IMR-90 (cell line): Measurements from ENCODE around the gene EPHB1. TPM values are rescaled to one million over a fixed set of nuclear protein-coding genes. Genes with fewer than 3 reads are reported as not detected.

Experiments
- ATAC-seq: fragments of 200-7000 bp; cut with Tn5 transposase; 2 replicates; pipeline ENCODE4 v1.9.1; 2020; ENCODE audit warnings: low read depth, mild to moderate bottlenecking, moderate library complexity
- BruUV-seq: library from RNA; stranded (reverse); fragments of 400-500 nt; replicated peaks from 2 replicates; lab custom pipeline; 2021; lab: Mats Ljungman, UMichigan
- CTCF ChIA-PET: fragments of 300-600 bp; formaldehyde crosslinking; extraction: SDS; loops from one replicate; lab custom pipeline; 2021; ENCODE audit warnings: antibody characterized with exemption; lab: Yijun Ruan, JAX
- POLR2A ChIA-PET: fragments of 300-600 bp; sonication (Branson Sonifier 250); formaldehyde crosslinking; loops from one replicate; lab custom pipeline; 2022; ENCODE audit warnings: antibody characterized with exemption; ENCODE audit not compliant: unreplicated experiment; lab: Charles Lee
- DNase-seq: peaks from one replicate; pipeline ENCODE4 v3.0.0; 2013
- H2AFZ ChIP-seq: replicated peaks from 2 replicates; pipeline ENCODE3; 2013; ENCODE audit warnings: low read length, mild to moderate bottlenecking; ENCODE audit not compliant: poor library complexity
- H2AK5ac ChIP-seq: 2 replicates; pipeline ENCODE4 v1.6.1; 2013; ENCODE audit warnings: low read depth, low read length, inconsistent platforms
- H2AK9ac ChIP-seq: replicated peaks from 2 replicates; pipeline ENCODE3; 2013; ENCODE audit warnings: mild to moderate bottlenecking, low read depth, low read length, moderate library complexity; ENCODE audit not compliant: poor library complexity
- H2BK120ac ChIP-seq: 2 replicates; pipeline ENCODE4 v1.6.1; 2013; ENCODE audit warnings: low read depth, low read length, inconsistent platforms
- H2BK15ac ChIP-seq: 3 replicates; pipeline ENCODE4 v1.6.1; 2013; ENCODE audit warnings: low read depth, low read length, inconsistent platforms
- H2BK20ac ChIP-seq: 2 replicates; pipeline ENCODE4 v1.6.1; 2013; ENCODE audit warnings: low read depth, mild to moderate bottlenecking, inconsistent platforms, low read length, moderate library complexity
- H2BK5ac ChIP-seq: 2 replicates; pipeline ENCODE4 v1.6.1; 2013; ENCODE audit warnings: mild to moderate bottlenecking, low read depth, low read length, inconsistent platforms; ENCODE audit not compliant: poor library complexity, severe bottlenecking
- H3K14ac ChIP-seq: replicated peaks from 2 replicates; pipeline ENCODE4 v1.6.1; 2013; ENCODE audit warnings: low read depth, low read length, inconsistent platforms
- H3K18ac ChIP-seq: 2 replicates; pipeline ENCODE4 v1.6.1; 2013; ENCODE audit warnings: low read depth, low read length, control low read depth
- H3K23ac ChIP-seq: 2 replicates; pipeline ENCODE4 v1.6.1; 2013; ENCODE audit warnings: low read depth, low read length, inconsistent platforms
- H3K27ac ChIP-seq: 2 replicates; pipeline ENCODE4 v1.5.1; 2013; ENCODE audit warnings: mild to moderate bottlenecking, control low read depth, low read length; ENCODE audit not compliant: insufficient read depth
- H3K27me3 ChIP-seq: 2 replicates; pipeline ENCODE4 v1.6.1; 2013; ENCODE audit warnings: low read length; ENCODE audit not compliant: control insufficient read depth, insufficient read depth
- H3K36me3 ChIP-seq: 2 replicates; pipeline ENCODE4 v1.6.1; 2013; ENCODE audit warnings: low read length, mixed read lengths; ENCODE audit not compliant: control insufficient read depth, insufficient read depth
- H3K4ac ChIP-seq: 2 replicates; pipeline ENCODE4 v1.6.1; 2013; ENCODE audit warnings: low read depth, low read length, inconsistent platforms
- H3K4me1 ChIP-seq: 2 replicates; pipeline ENCODE4 v1.6.1; 2013; ENCODE audit warnings: low read length, mixed read lengths; ENCODE audit not compliant: control insufficient read depth, insufficient read depth
- H3K4me2 ChIP-seq: 2 replicates; pipeline ENCODE4 v1.6.1; 2013; ENCODE audit warnings: low read depth, mild to moderate bottlenecking, control low read depth, low read length, moderate library complexity
- H3K4me3 ChIP-seq: 2 replicates; pipeline ENCODE4 v1.5.1; 2013; ENCODE audit warnings: low read depth, mild to moderate bottlenecking, control low read depth, low read length, moderate library complexity; ENCODE audit not compliant: insufficient read depth
- H3K56ac ChIP-seq: 2 replicates; pipeline ENCODE4 v1.6.1; 2013; ENCODE audit warnings: low read length, inconsistent platforms; ENCODE audit not compliant: insufficient read depth; ENCODE audit errors: extremely low read depth
- H3K79me1 ChIP-seq, 2 experiments: 2 replicates each; pipeline ENCODE4 v1.6.1; 2013; ENCODE audit warnings: low read length in 2 of 2, inconsistent platforms in 1 of 2, low read depth in 1 of 2
- H3K9ac ChIP-seq: 2 replicates; pipeline ENCODE4 v1.6.1; 2013; ENCODE audit warnings: low read depth, low read length, control low read depth
- H3K9me1 ChIP-seq: 2 replicates; pipeline ENCODE4 v1.6.1; 2013; ENCODE audit warnings: low read length, inconsistent platforms; ENCODE audit not compliant: insufficient read depth
- H3K9me3 ChIP-seq: 2 replicates; pipeline ENCODE4 v1.6.1; 2013; ENCODE audit warnings: low read length; ENCODE audit not compliant: control insufficient read depth, insufficient read depth
- H4K20me1 ChIP-seq: 2 replicates; pipeline ENCODE4 v1.6.1; 2013; ENCODE audit warnings: low read length, inconsistent platforms; ENCODE audit not compliant: insufficient read depth
- H4K5ac ChIP-seq: 2 replicates; pipeline ENCODE4 v1.6.1; 2013; ENCODE audit warnings: mild to moderate bottlenecking, low read depth, low read length, control low read depth
- H4K8ac ChIP-seq, 2 experiments: 2 replicates each; pipeline ENCODE4 v1.6.1; 2013; ENCODE audit warnings: low read depth in 2 of 2, low read length in 2 of 2, control low read depth in 1 of 2, inconsistent platforms in 1 of 2
- H4K91ac ChIP-seq: 2 replicates; pipeline ENCODE4 v1.6.1; 2013; ENCODE audit warnings: low read depth, low read length, inconsistent platforms; ENCODE audit not compliant: insufficient read depth
- BHLHE40 ChIP-seq: fragments of 150-350 bp; IDR thresholded peaks from 2 replicates; pipeline ENCODE4 v1.6.1; 2016; ENCODE audit warnings: mild to moderate bottlenecking, low read depth, low read length
- CHD1 ChIP-seq: IDR thresholded peaks from 2 replicates; pipeline ENCODE4 v1.6.1; 2012; ENCODE audit warnings: low read depth, low read length, improper control_type of control experiment
- FOS ChIP-seq: fragments of 150-350 bp; IDR thresholded peaks from 2 replicates; pipeline ENCODE4 v1.6.1; 2016; ENCODE audit warnings: low read depth, low read length
- MAFK ChIP-seq: IDR thresholded peaks from 2 replicates; pipeline ENCODE4 v1.6.1; 2012; ENCODE audit warnings: low read depth, low read length, improper control_type of control experiment
- POLR2A ChIP-seq: IDR thresholded peaks from 2 replicates; pipeline ENCODE4 v1.6.1; 2012; ENCODE audit warnings: mild to moderate bottlenecking, low read depth, low read length
- RAD21 ChIP-seq: IDR thresholded peaks from 2 replicates; pipeline ENCODE4 v1.6.1; 2012; ENCODE audit warnings: low read length, improper control_type of control experiment
- RFX5 ChIP-seq: IDR thresholded peaks from 2 replicates; pipeline ENCODE4 v1.8.0; 2012; ENCODE audit warnings: low read depth, mild to moderate bottlenecking, low read length, moderate library complexity
- SMC3 ChIP-seq: fragments of 150-350 bp; IDR thresholded peaks from 2 replicates; pipeline ENCODE4 v1.6.1; 2016; ENCODE audit warnings: low read depth, mild to moderate bottlenecking, antibody characterized with exemption, low read length, moderate library complexity
- WGBS, 2 experiments: methylation state at CpG; one replicate each; pipeline versions ENCODE4 v1.1.5 to v1.1.7; 2013; ENCODE audit warnings: missing lambda C conversion rate in 2 of 2; ENCODE audit not compliant: insufficient read length in 1 of 2; ENCODE audit errors: extremely low coverage in 2 of 2; 5-methylcytosine and 5-hydroxymethylcytosine counted together
- dilution Hi-C: fragments of 300-500 bp; cut with HindIII; formaldehyde crosslinking; loops from one replicate; pipeline ENCODE4 v1.14.3; 2018; ENCODE audit warnings: low sequenced_read_pairs; ENCODE audit not compliant: unreplicated experiment
- in situ Hi-C: fragments of 300-500 bp; cut with MboI; formaldehyde crosslinking; loops from 3 replicates; pipeline ENCODE4 v1.14.3; 2019; ENCODE audit warnings: low sequenced_read_pairs, inconsistent platforms, mixed read lengths
- intact Hi-C: fragments of 100-400 bp; cut with micrococcal nuclease; formaldehyde crosslinking; loops from 2 replicates; pipeline ENCODE4 v1.10.0; 2022
- polyA plus RNA-seq, 3 experiments: library from polyadenylated mRNA; depleted of rRNA; stranded (reverse); fragments of >200 nt; gene quantifications; 2 replicates each; pipeline ENCODE4 v1.2.3, GENCODE V29; 2012; ENCODE audit warnings: low replicate concordance in 1 of 3
- total RNA-seq: library from RNA; depleted of rRNA; stranded (reverse); fragments of >200 nt; gene quantifications from 2 replicates; pipeline ENCODE4 v1.2.3, GENCODE V29; 2012

The EPHB1 gene
- total and polyA plus RNA-seq, 2 of the 4 experiments (the other 2 are of a cell fraction), result 0.17 to 0.36 TPM

DNA sequence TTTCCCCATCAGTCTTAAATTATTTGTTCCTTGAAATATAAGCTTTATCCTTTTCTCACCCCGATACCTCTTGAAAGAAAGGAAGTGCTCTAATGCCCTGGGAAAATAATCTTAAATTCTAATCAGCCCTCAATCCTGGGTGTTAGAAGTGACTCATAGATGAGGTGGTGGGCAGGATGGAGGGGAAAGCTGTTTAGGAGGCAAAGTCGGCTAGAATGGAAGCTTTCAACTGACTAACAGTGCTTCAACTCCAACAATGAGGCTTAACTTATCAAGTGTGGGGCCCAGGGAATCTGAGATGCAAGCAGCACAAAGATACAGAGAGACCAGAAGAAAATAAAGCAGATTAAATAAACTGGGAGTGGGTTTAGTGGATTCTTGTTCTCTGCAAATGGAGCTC, 175.8 kb downstream of the EPHB1 start:
- in situ Hi-C loops, result loop anchor here (25.0 kb wide), 1 partner anchor 91 kb away; no protein-coding TSS in a partner anchor
- Histone ChIP-seq H4K91ac (no peak overlapping the region), H2BK20ac (no peak overlapping the region), H4K20me1 (no peaks in the 10 kb centered on the region), H4K8ac (no peak overlapping the region), H3K56ac (no peak overlapping the region), H2AK9ac (no peak overlapping the region), H4K5ac (no peak overlapping the region), H2AFZ (no peak overlapping the region), H3K9ac (no peak overlapping the region), H3K4me3 (no peak overlapping the region), H3K36me3 (no peaks in the 10 kb centered on the region), H3K23ac (no peak overlapping the region), H3K9me3 (no peaks in the 10 kb centered on the region), H3K18ac (no peak overlapping the region), H3K27ac (no peak overlapping the region), H2BK5ac (no peak overlapping the region), H3K79me1 (no peaks in the 10 kb centered on the region), H3K4ac (no peak overlapping the region), H2BK120ac (no peak overlapping the region), H3K4me1 (no peaks in the 10 kb centered on the region), H2BK15ac (no peak overlapping the region), H2AK5ac (no peak overlapping the region), H3K14ac (no peak overlapping the region), H3K4me2 (no peak overlapping the region), H3K27me3 (no peaks in the 10 kb centered on the region), H3K9me1 (no peaks in the 10 kb centered on the region)
- dilution Hi-C loops, result no loop called here
- no TSS peak for BruUV-seq
- DNase-seq (no peak), ATAC-seq (no peak)
- ChIA-PET CTCF (no interaction called here), POLR2A (no interaction called here)
- TF ChIP-seq FOS (no peak), POLR2A (no peak), SMC3 (no peak), RAD21 (no peak), RFX5 (no peak), MAFK (no peak), BHLHE40 (no peak), CHD1 (no peak)
- no CpG with 5 or more reads among the region's 2 CpGs for WGBS, 2 experiments
- intact Hi-C loops, result no loop called here
